ENCODE measurements around the gene PADI1.

GRCh38 chr1:17177651-17178050 lies 27.3 kb upstream of the PADI1 start:
- TF ChIP-seq EZH2phosphoT487 (conservative IDR thresholded peaks at IDR 0.05; ENCODE audit: low read length) (no peak), CTCF (IDR thresholded peaks at IDR 0.05; ENCODE audit: insufficient read depth, low read length, poor library complexity, severe bottlenecking) (no peak)

Measured in SU-DHL-6 (cell line).